Measurements from ENCODE around the gene SLC25A45.

DNA sequence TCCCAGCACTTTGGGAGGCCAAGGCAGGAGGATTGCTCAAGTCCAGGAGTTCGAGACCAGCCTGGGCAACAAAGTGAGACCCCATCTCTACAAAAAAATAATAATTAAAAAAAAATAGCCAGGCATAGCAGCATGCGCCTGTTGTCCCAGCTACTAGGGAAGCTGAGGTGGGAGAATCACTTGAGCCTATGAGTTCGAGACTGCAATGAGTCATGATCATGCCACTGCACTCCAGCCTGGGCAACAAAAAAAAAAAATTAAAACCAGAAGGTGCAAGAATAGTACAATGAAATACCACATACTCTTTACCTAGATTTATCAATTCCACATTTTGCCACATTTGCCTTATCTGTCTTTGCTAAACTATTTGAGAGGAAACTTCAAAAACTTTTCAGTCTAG lies 40.6 kb downstream of the SLC25A45 start:
- TF ChIP-seq, protein P1, sequence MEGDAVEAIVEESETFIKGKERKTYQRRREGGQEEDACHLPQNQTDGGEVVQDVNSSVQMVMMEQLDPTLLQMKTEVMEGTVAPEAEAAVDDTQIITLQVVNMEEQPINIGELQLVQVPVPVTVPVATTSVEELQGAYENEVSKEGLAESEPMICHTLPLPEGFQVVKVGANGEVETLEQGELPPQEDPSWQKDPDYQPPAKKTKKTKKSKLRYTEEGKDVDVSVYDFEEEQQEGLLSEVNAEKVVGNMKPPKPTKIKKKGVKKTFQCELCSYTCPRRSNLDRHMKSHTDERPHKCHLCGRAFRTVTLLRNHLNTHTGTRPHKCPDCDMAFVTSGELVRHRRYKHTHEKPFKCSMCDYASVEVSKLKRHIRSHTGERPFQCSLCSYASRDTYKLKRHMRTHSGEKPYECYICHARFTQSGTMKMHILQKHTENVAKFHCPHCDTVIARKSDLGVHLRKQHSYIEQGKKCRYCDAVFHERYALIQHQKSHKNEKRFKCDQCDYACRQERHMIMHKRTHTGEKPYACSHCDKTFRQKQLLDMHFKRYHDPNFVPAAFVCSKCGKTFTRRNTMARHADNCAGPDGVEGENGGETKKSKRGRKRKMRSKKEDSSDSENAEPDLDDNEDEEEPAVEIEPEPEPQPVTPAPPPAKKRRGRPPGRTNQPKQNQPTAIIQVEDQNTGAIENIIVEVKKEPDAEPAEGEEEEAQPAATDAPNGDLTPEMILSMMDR (IDR thresholded peaks at IDR 0.05): no peak
- no peak for TF ChIP-seq POLR2A (IDR thresholded peaks at IDR 0.05)
